Esophagus muscularis mucosa (tissue), 4 donors: ENCODE results near the gene FBXO21. TPM values are rescaled to one million over a fixed set of nuclear protein-coding genes. Genes with fewer than 3 reads are reported as not detected.
"Not testable (repeated sequence)": the region's sequence is repeated elsewhere in the genome, so short reads cannot be mapped to it uniquely, and the experiment has no call there.

Experiments
- DNase-seq: peaks from one replicate; pipeline ENCODE4 v3.0.0-alpha.2; 2017; ENCODE audit errors: extremely low spot score
- H3K27ac ChIP-seq, 4 donors: fragments of 200-600 bp; sonication (generic); replicated peaks in 1 of 4; 1 replicate in 3 of 4; 2 replicates in 1 of 4; pipeline ENCODE4 v1.5.1; 2016 to 2019; ENCODE audit warnings: mild to moderate bottlenecking in 1 of 4
- H3K27me3 ChIP-seq, 4 donors: fragments of 200-600 bp; sonication (generic); one replicate each; pipeline versions ENCODE4 v1.5.1 to v1.6.0; 2016 to 2019
- H3K36me3 ChIP-seq, 4 donors: fragments of 200-600 bp; sonication (generic); one replicate each; pipeline ENCODE4 v1.5.1; 2016 to 2019
- H3K4me1 ChIP-seq, 4 donors: fragments of 200-600 bp; sonication (generic); one replicate each; pipeline ENCODE4 v1.5.1; 2016 to 2019
- H3K4me3 ChIP-seq, 4 donors: fragments of 200-600 bp; sonication (generic); 1 replicate in 2 of 4; 2 replicates in 2 of 4; pipeline ENCODE4 v1.5.1; 2016 to 2019; ENCODE audit warnings: mild to moderate bottlenecking in 4 of 4, moderate library complexity in 1 of 4
- H3K9me3 ChIP-seq, 4 donors: fragments of 200-600 bp; sonication (generic); 1 replicate in 3 of 4; 2 replicates in 1 of 4; pipeline ENCODE4 v1.5.1; 2016 to 2019
- EP300 ChIP-seq: sonication (generic); formaldehyde crosslinking; IDR thresholded peaks from one replicate; pipeline ENCODE4 v1.6.1; 2017; ENCODE audit warnings: antibody characterized with exemption
- POLR2A ChIP-seq: fragments of 450-650 bp; IDR thresholded peaks from one replicate; pipeline ENCODE4 v1.6.1; 2017; ENCODE audit warnings: antibody characterized with exemption, moderate library complexity, mild to moderate bottlenecking, low read depth
- POLR2AphosphoS5 ChIP-seq, 2 donors: sonication (generic); formaldehyde crosslinking; IDR thresholded peaks; one replicate each; pipeline ENCODE4 v1.6.1; 2017; ENCODE audit warnings: antibody characterized with exemption in 2 of 2
- WGBS: methylation state at CpG from one replicate; pipeline ENCODE4 v1.1.5; 2018; 5-methylcytosine and 5-hydroxymethylcytosine counted together
- intact Hi-C: fragments of 100-400 bp; cut with DNase I; formaldehyde crosslinking; loops from one replicate; pipeline ENCODE4 v1.15.1; 2023
- total RNA-seq, 4 donors: library from RNA; depleted of rRNA; stranded (reverse); fragments of >200 nt; gene quantifications; one replicate each; pipeline versions ENCODE4 v1.1.0 to v1.2.1, GENCODE V29; 2016
- TF ChIP-seq, protein P1 (sequence below), 3 experiments: fragments of 200-600 bp in 2 of 3; fragments of 450-650 bp in 1 of 3; sonication (generic) in 2 of 3; IDR thresholded peaks; one replicate each; pipeline ENCODE4 v1.5.1; 2017 to 2019; ENCODE audit warnings: antibody characterized with exemption in 3 of 3, mild to moderate bottlenecking in 2 of 3, moderate library complexity in 1 of 3

The FBXO21 gene
- total RNA-seq, 4 donors from 2014 or later: 40.7 to 92.5 (median 70.2) TPM

DNA sequence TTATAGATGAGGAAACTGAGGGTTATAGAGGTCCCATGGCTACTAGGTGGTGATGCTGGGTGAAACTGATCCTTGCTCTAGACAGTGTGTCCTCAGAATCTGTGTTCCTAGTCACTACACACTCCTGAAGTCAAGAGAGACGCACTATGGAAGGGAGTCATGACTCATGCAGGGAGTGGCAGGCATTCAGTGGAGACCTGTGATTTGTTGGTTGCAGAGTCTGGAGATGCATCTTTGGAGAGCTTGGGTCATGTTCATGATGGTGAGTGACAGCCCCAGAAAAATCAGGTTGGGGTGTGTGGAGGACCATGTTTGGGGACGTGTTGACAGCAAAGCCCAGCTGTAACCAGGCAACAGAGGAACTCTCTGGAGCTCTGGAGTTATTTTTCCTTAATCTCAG is 38.0 kb upstream of the FBXO21 start:
- intact Hi-C loops: no loop called here
- Histone ChIP-seq H3K9me3 (no peaks in the 10 kb centered on the region), H3K4me1 (no peaks in the 10 kb centered on the region), H3K36me3 (no peaks in the 10 kb centered on the region), H3K27me3 (peaks cover 0 to 41% (median 0%) of the 10 kb centered on the region in 4 donors), H3K4me3 (no peak overlapping the region), H3K27ac (no peak overlapping the region)
- 52% methylated on average over 2 of the region's 2 CpGs for WGBS
- TF ChIP-seq POLR2A (no peak), EP300 (no peak), POLR2AphosphoS5 (IDR thresholded peaks at IDR 0.05) (no peak)
- TF ChIP-seq, protein P1, sequence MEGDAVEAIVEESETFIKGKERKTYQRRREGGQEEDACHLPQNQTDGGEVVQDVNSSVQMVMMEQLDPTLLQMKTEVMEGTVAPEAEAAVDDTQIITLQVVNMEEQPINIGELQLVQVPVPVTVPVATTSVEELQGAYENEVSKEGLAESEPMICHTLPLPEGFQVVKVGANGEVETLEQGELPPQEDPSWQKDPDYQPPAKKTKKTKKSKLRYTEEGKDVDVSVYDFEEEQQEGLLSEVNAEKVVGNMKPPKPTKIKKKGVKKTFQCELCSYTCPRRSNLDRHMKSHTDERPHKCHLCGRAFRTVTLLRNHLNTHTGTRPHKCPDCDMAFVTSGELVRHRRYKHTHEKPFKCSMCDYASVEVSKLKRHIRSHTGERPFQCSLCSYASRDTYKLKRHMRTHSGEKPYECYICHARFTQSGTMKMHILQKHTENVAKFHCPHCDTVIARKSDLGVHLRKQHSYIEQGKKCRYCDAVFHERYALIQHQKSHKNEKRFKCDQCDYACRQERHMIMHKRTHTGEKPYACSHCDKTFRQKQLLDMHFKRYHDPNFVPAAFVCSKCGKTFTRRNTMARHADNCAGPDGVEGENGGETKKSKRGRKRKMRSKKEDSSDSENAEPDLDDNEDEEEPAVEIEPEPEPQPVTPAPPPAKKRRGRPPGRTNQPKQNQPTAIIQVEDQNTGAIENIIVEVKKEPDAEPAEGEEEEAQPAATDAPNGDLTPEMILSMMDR (IDR thresholded peaks at IDR 0.05): no peak
- no peak for DNase-seq

DNA sequence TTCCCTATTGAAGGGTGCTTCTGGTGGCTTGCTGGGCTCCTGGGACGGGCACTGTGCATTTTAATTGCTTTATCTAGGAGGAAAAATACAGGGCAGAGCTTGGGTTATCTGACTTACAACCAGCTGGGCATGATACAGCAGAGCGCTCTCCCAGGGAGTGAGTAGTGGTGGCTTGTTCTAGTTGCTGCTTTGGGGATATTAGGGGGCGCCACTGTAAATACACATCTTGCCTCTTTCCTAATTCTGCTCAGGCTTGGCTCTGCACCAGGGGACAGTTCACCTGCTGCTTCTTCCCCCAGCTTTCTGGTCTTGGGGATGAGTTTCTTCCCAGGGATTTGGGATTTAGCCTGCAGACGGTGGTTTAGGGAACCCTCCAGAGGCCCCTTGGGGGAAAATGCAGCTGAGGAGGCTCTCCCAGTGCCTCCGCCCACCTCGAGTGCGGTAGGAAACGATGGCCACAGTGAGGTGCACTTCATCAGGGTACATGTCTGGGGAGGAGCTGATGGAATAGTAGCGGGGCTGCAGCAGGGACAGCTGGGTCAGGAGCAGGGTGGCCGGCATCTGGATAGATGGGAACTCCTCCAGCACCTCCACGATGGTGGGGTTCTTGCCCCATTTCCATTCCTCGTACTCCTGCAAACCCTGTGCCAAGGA is 36.9 kb upstream of the FBXO21 start:
- intact Hi-C loops: no loop called here
- Histone ChIP-seq H3K27me3 (peaks cover 0 to 39% (median 0%) of the 10 kb centered on the region in 4 donors), H3K9me3 (no peaks in the 10 kb centered on the region), H3K4me1 (no peaks in the 10 kb centered on the region), H3K27ac (no peak overlapping the region), H3K4me3 (no peak overlapping the region), H3K36me3 (no peaks in the 10 kb centered on the region)
- 55% methylated on average over 12 of the region's 12 CpGs for WGBS
- no peak for DNase-seq
- TF ChIP-seq, protein P1 (IDR thresholded peaks at IDR 0.05): no peak
- TF ChIP-seq POLR2AphosphoS5 (IDR thresholded peaks at IDR 0.05) (no peak), POLR2A (no peak), EP300 (no peak)

DNA sequence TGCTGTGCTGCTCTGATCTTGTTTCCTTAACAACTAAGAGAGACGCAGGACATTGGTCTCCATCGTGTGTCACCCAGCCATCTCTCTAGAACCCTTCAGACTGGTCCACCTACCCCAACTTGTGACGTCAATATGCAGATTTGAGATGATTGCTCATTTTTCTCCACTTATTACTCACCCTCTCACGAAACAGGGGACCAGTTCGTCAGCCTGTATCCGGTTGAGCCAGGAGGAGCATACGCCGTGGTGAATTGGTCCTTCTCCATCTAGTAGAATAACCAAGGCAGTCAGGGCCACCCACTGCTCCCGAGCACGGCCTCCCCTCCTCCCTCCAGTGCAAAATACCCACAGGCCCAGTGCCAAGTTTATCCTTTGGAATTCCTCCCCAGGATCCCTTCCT is 36.2 kb upstream of the FBXO21 start:
- H3K27me3 ChIP-seq: peaks cover 0 to 34% (median 0%) of the 10 kb centered on the region in 4 donors
- H3K27ac ChIP-seq: no peak overlapping the region
- H3K36me3 ChIP-seq: no peaks in the 10 kb centered on the region
- 85% methylated on average over 10 of the region's 10 CpGs for WGBS
- intact Hi-C loops: no loop called here
- no peaks in the 10 kb centered on the region for H3K9me3 ChIP-seq
- H3K4me3 ChIP-seq: no peak overlapping the region
- no peaks in the 10 kb centered on the region for H3K4me1 ChIP-seq
- TF ChIP-seq POLR2A (no peak), EP300 (no peak), POLR2AphosphoS5 (IDR thresholded peaks at IDR 0.05) (no peak)
- TF ChIP-seq, protein P1 (IDR thresholded peaks at IDR 0.05): no peak
- DNase-seq: no peak

DNA sequence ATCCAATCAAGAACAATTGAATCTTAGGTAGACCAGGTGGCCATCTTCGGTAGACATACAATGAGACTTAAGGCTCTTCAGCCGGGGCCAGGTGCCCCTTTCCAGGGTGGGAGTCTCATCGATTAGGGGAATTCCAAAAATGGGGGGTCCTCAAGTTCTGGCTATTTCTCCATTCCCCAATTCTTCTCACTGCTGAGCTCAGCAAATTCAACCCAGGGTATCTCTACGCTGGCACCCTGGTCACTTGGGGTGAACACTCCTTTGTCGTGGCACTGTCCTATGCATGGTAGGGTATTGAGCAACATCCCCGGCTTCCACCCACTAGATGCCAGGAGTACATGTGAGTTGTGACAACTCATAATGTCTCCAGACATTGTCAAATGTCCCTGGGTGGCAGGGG is 34.9 kb upstream of the FBXO21 start:
- TF ChIP-seq POLR2A (no peak), EP300 (no peak), POLR2AphosphoS5 (IDR thresholded peaks at IDR 0.05) (no peak)
- TF ChIP-seq, protein P1 (IDR thresholded peaks at IDR 0.05): no peak
- Histone ChIP-seq H3K36me3 (no peaks in the 10 kb centered on the region), H3K4me3 (no peak overlapping the region), H3K27ac (no peak overlapping the region), H3K4me1 (no peaks in the 10 kb centered on the region), H3K27me3 (peaks cover 0 to 47% (median 0%) of the 10 kb centered on the region in 4 donors), H3K9me3 (no peaks in the 10 kb centered on the region)
- 96% methylated on average over 5 of the region's 6 CpGs for WGBS
- intact Hi-C loops: no loop called here
- DNase-seq: no peak

DNA sequence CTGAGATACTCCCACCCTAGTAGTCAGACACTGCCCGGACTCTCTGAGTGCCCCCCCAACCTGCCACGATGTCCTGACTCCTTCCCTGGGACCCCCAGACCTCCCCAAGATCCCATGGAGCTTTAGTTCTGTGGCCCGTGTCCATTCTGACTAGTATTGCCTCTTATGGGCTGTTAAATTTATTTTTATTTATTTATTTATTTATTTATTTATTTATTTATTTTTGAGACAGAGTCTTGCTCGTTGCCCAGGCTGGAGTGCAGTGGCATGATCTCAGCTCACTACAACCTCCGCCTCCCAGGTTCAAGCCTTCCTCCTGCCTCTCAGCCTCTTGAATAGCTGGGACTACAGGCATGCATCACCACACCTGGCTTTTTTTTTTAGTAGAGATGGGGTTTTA is 30.7 kb upstream of the FBXO21 start:
- H3K36me3 ChIP-seq, intact Hi-C loops, H3K9me3 ChIP-seq, H3K4me3 ChIP-seq, H3K4me1 ChIP-seq, H3K27ac ChIP-seq, DNase-seq: not testable (repeated sequence)
- 80% methylated on average over 5 of the region's 5 CpGs for WGBS
- peaks cover 0 to 57% (median 0%) of the 10 kb centered on the region in 4 donors for H3K27me3 ChIP-seq
